ENCODE measurements around the gene RPLP1.

RPLP1 gene

GRCh38 chr15:69486481-69487110 is 34.0 kb downstream of the RPLP1 start:
- DNase-seq (ENCODE audit: low spot score), result no peak
- TF ChIP-seq CTCF (IDR thresholded peaks at IDR 0.05; ENCODE audit: extremely low read depth, missing control alignments), result no peak

- DNase-seq (ENCODE audit: low spot score), result no peak
- TF ChIP-seq CTCF (IDR thresholded peaks at IDR 0.05; ENCODE audit: extremely low read depth, missing control alignments), result no peak
Observed at GRCh38 chr15:69489073-69489571, 36.5 kb downstream of the RPLP1 start.

GRCh38 chr15:69490356-69491037 is 37.9 kb downstream of the RPLP1 start:
- DNase-seq (ENCODE audit: low spot score), result no peak
- no peak for TF ChIP-seq CTCF (IDR thresholded peaks at IDR 0.05; ENCODE audit: extremely low read depth, missing control alignments)

- DNase-seq (ENCODE audit: low spot score), result no peak
- TF ChIP-seq CTCF (IDR thresholded peaks at IDR 0.05; ENCODE audit: extremely low read depth, missing control alignments), result no peak
Observed at GRCh38 chr15:69491038-69491505, 38.5 kb downstream of the RPLP1 start.

- DNase-seq (ENCODE audit: low spot score), result no peak
- TF ChIP-seq CTCF (IDR thresholded peaks at IDR 0.05; ENCODE audit: extremely low read depth, missing control alignments), result no peak
Observed at GRCh38 chr15:69493406-69493805, 40.8 kb downstream of the RPLP1 start.

- no peak for DNase-seq (ENCODE audit: low spot score)
- TF ChIP-seq CTCF (IDR thresholded peaks at IDR 0.05; ENCODE audit: extremely low read depth, missing control alignments), result no peak
Observed at GRCh38 chr15:69496001-69496400, 43.4 kb downstream of the RPLP1 start.

GRCh38 chr15:69497076-69497475 is 44.5 kb downstream of the RPLP1 start:
- no peak for DNase-seq (ENCODE audit: low spot score)
- TF ChIP-seq CTCF (IDR thresholded peaks at IDR 0.05; ENCODE audit: extremely low read depth, missing control alignments), result no peak

Measured in GM20000 (cell line).